RWPE1 (cell line): ENCODE data around the gene RRP36.
A peak's percentile ranks its signal among the peaks of the same experiment; 100 is the strongest.

Experiments
- CTCF ChIA-PET: fragments of 350-600 bp; sonication (Branson Sonifier 250); formaldehyde crosslinking; extraction: SDS; loops from one replicate; lab custom pipeline; 2021; lab: Yijun Ruan, JAX
- POLR2A ChIA-PET: fragments of 400-600 bp; formaldehyde crosslinking; extraction: SDS; loops from one replicate; lab custom pipeline; 2020; ENCODE audit warnings: antibody characterized with exemption; ENCODE audit not compliant: low non-redundant PET; lab: Yijun Ruan, JAX
- DNase-seq: peaks from one replicate; pipeline ENCODE4 v3.0.0; 2012; ENCODE audit warnings: low spot score
- H3K27ac ChIP-seq: fragments of 450-650 bp; 2 replicates; pipeline ENCODE4 v1.5.1; 2017
- CTCF ChIP-seq: fragments of 450-650 bp; conservative IDR thresholded peaks from 2 replicates; pipeline ENCODE4 v1.5.1; 2017; ENCODE audit warnings: low read depth, mild to moderate bottlenecking

RRP36 gene

GRCh38 chr6:43019152-43019551 is 2.3 kb upstream of the RRP36 start:
- POLR2A ChIA-PET, result no interaction called here
- TF ChIP-seq CTCF, result no peak
- no peak overlapping the region for H3K27ac ChIP-seq
- DNase-seq, result no peak
- CTCF ChIA-PET, result interaction anchor here (0.7 kb wide), 1 partner anchor 115 kb away, joined by 3 read pairs; no protein-coding TSS in a partner anchor

GRCh38 chr6:43020052-43020705 is 1.2 kb upstream of the RRP36 start:
- ChIA-PET POLR2A (interaction anchor here (1.0 kb wide), 1 partner anchor 21 kb away, joined by 4 read pairs; no protein-coding TSS in a partner anchor), CTCF (no interaction called here)
- TF ChIP-seq CTCF, result no peak

GRCh38 chr6:43020847-43021246 is 576 bp upstream of the RRP36 start:
- ChIA-PET POLR2A (interaction anchor here (0.6 to 1.1 kb wide), 3 partner anchors 8 to 37 kb away, joined by 3 to 4 read pairs (median 3); no protein-coding TSS in a partner anchor), CTCF (interaction anchor here (0.6 kb wide), 1 partner anchor 610 kb away, joined by 3 read pairs; no protein-coding TSS in a partner anchor)

More at GRCh38 chr6:43020052-43020705, 1.2 kb upstream of the RRP36 start:
- no peak for DNase-seq
- peak overlapping the region; percentile 87 for H3K27ac ChIP-seq

GRCh38 chr6:43024436-43024835 is 3.0 kb downstream of the RRP36 start:
- no peak for DNase-seq
- ChIA-PET CTCF (no interaction called here), POLR2A (interaction anchor here (0.6 kb wide), 1 partner anchor 64 kb away, joined by 3 read pairs; no protein-coding TSS in a partner anchor)
- no peak overlapping the region for H3K27ac ChIP-seq
- no peak for TF ChIP-seq CTCF

More at GRCh38 chr6:43020847-43021246, 576 bp upstream of the RRP36 start:
- TF ChIP-seq CTCF, result no peak
- peak overlapping the region; percentile 87 for H3K27ac ChIP-seq
- DNase-seq, result peak; percentile 15

GRCh38 chr6:43026365-43026764 is 4.9 kb downstream of the RRP36 start:
- POLR2A ChIA-PET, result no interaction called here
- DNase-seq, result no peak
- no peak overlapping the region for H3K27ac ChIP-seq
- TF ChIP-seq CTCF, result no peak
- CTCF ChIA-PET, result no interaction called here

GRCh38 chr6:43029120-43029519 is 7.7 kb downstream of the RRP36 start:
- no peak for DNase-seq
- peak overlapping the region; percentile 16 for H3K27ac ChIP-seq
- no peak for TF ChIP-seq CTCF
- CTCF ChIA-PET, result no interaction called here
- POLR2A ChIA-PET, result interaction anchor here (0.6 kb wide), 1 partner anchor 8 kb away, joined by 3 read pairs; the partner anchor contains the start of gene RRP36
